ENCODE results near the gene C15orf39.
"Not testable (repeated sequence)": the region's sequence is repeated elsewhere in the genome, so short reads cannot be mapped to it uniquely, and the experiment has no call there.

C15orf39 gene

GRCh38 chr15:75201616-75202250 lies at the start of gene C15orf39:
Gene C15orf39 (plus strand): TSS chr15:75201882. CDS start chr15:75206049, 4,167 bp downstream.
- peak; percentile 60 to 71 (median 63) for DNase-seq (ENCODE audit: low read depth in 2 of 3, low spot score in 2 of 3)

- DNase-seq (ENCODE audit: low read depth in 2 of 3, low spot score in 2 of 3): no peak
Measured at GRCh38 chr15:75152382-75153079, 49.2 kb upstream of the C15orf39 start.

GRCh38 chr15:75153087-75153486 lies 48.6 kb upstream of the C15orf39 start:
- DNase-seq (ENCODE audit: low read depth in 2 of 3, low spot score in 2 of 3): no peak

GRCh38 chr15:75153565-75154276 lies 48.0 kb upstream of the C15orf39 start:
- DNase-seq (ENCODE audit: low read depth in 2 of 3, low spot score in 2 of 3): no peak

GRCh38 chr15:75154461-75155062 lies 47.1 kb upstream of the C15orf39 start:
- no peak for DNase-seq (ENCODE audit: low read depth in 2 of 3, low spot score in 2 of 3)

- DNase-seq (ENCODE audit: low read depth in 2 of 3, low spot score in 2 of 3): no peak
Measured at GRCh38 chr15:75156326-75157215, 45.1 kb upstream of the C15orf39 start.

- no peak for DNase-seq (ENCODE audit: low read depth in 2 of 3, low spot score in 2 of 3)
Measured at GRCh38 chr15:75158402-75158801, 43.3 kb upstream of the C15orf39 start.

GRCh38 chr15:75159244-75159643 lies 42.4 kb upstream of the C15orf39 start:
- DNase-seq (ENCODE audit: low read depth in 2 of 3, low spot score in 2 of 3): no peak

- no peak for DNase-seq (ENCODE audit: low read depth in 2 of 3, low spot score in 2 of 3)
Measured at GRCh38 chr15:75161106-75161916, 40.4 kb upstream of the C15orf39 start.

- no peak for DNase-seq (ENCODE audit: low read depth in 2 of 3, low spot score in 2 of 3)
Measured at GRCh38 chr15:75161917-75162414, 39.7 kb upstream of the C15orf39 start.

GRCh38 chr15:75163150-75163564 lies 38.5 kb upstream of the C15orf39 start:
- DNase-seq (ENCODE audit: low read depth in 2 of 3, low spot score in 2 of 3): no peak

- no peak for DNase-seq (ENCODE audit: low read depth in 2 of 3, low spot score in 2 of 3)
Measured at GRCh38 chr15:75164625-75165350, 36.9 kb upstream of the C15orf39 start.

- not testable (repeated sequence) for DNase-seq (ENCODE audit: low read depth in 2 of 3, low spot score in 2 of 3)
Measured at GRCh38 chr15:75166489-75167063, 35.1 kb upstream of the C15orf39 start.

- no peak for DNase-seq (ENCODE audit: low read depth in 2 of 3, low spot score in 2 of 3)
Measured at GRCh38 chr15:75167588-75168350, 33.9 kb upstream of the C15orf39 start.

GRCh38 chr15:75168374-75168773 lies 33.3 kb upstream of the C15orf39 start:
- DNase-seq (ENCODE audit: low read depth in 2 of 3, low spot score in 2 of 3): no peak

- DNase-seq (ENCODE audit: low read depth in 2 of 3, low spot score in 2 of 3): no peak
Measured at GRCh38 chr15:75170203-75170602, 31.5 kb upstream of the C15orf39 start.

GRCh38 chr15:75170711-75171341 lies 30.9 kb upstream of the C15orf39 start:
- DNase-seq (ENCODE audit: low read depth in 2 of 3, low spot score in 2 of 3): no peak

Data from activated CD8-positive, alpha-beta memory T cell treated with anti-CD3 and anti-CD28 coated beads for 48 hours (primary cell).